Suprapubic skin (tissue), 4 donors: Measurements from ENCODE around the gene U2SURP. TPM values are rescaled to one million over a fixed set of nuclear protein-coding genes. Genes with fewer than 3 reads are reported as not detected.

Experiments used
- DNase-seq, 2 donors: peaks; one replicate each; pipeline ENCODE4 v3.0.0-alpha.2; 2019; ENCODE audit warnings: low spot score in 2 of 2
- H3K27ac ChIP-seq: fragments of 200-600 bp; sonication (generic); one replicate; pipeline ENCODE4 v1.5.1; 2019
- H3K27me3 ChIP-seq: fragments of 200-600 bp; sonication (generic); one replicate; pipeline ENCODE4 v1.5.1; 2019
- H3K36me3 ChIP-seq: fragments of 200-600 bp; sonication (generic); one replicate; pipeline ENCODE4 v1.5.1; 2019
- H3K4me1 ChIP-seq: fragments of 200-600 bp; sonication (generic); one replicate; pipeline ENCODE4 v1.5.1; 2019
- H3K4me3 ChIP-seq: fragments of 200-600 bp; sonication (generic); one replicate; pipeline ENCODE4 v1.5.1; 2019; ENCODE audit warnings: mild to moderate bottlenecking
- H3K9me3 ChIP-seq: fragments of 200-600 bp; sonication (generic); one replicate; pipeline ENCODE4 v1.5.1; 2019
- CTCF ChIP-seq, 2 donors: fragments of 200-600 bp in 1 of 2; fragments of 450-650 bp in 1 of 2; sonication (generic) in 1 of 2; IDR thresholded peaks; one replicate each; pipeline ENCODE4 v1.5.1; 2016 to 2019; ENCODE audit warnings: antibody characterized with exemption in 2 of 2, mild to moderate bottlenecking in 1 of 2, moderate library complexity in 1 of 2
- EP300 ChIP-seq: sonication (generic); formaldehyde crosslinking; IDR thresholded peaks from one replicate; pipeline ENCODE4 v1.6.1; 2017; ENCODE audit warnings: antibody characterized with exemption
- POLR2A ChIP-seq, 2 donors: fragments of 450-650 bp; IDR thresholded peaks; one replicate each; pipeline ENCODE4 v1.6.1; 2017; ENCODE audit warnings: antibody characterized with exemption in 2 of 2, mild to moderate bottlenecking in 2 of 2, moderate library complexity in 2 of 2
- POLR2AphosphoS5 ChIP-seq, 3 donors: sonication (generic); formaldehyde crosslinking; IDR thresholded peaks; one replicate each; pipeline ENCODE4 v1.6.1; 2017; ENCODE audit warnings: antibody characterized with exemption in 3 of 3
- WGBS: methylation state at CpG from one replicate; pipeline ENCODE4 v1.1.5; 2018; 5-methylcytosine and 5-hydroxymethylcytosine counted together
- total RNA-seq, 4 donors: library from RNA; depleted of rRNA; stranded (reverse); fragments of >200 nt; gene quantifications; one replicate each; pipeline ENCODE4 v1.1.0, GENCODE V29; 2016

Gene U2SURP
- total RNA-seq, 4 donors from 2014 or later, result 51.4 to 175 (median 62.1) TPM

DNA sequence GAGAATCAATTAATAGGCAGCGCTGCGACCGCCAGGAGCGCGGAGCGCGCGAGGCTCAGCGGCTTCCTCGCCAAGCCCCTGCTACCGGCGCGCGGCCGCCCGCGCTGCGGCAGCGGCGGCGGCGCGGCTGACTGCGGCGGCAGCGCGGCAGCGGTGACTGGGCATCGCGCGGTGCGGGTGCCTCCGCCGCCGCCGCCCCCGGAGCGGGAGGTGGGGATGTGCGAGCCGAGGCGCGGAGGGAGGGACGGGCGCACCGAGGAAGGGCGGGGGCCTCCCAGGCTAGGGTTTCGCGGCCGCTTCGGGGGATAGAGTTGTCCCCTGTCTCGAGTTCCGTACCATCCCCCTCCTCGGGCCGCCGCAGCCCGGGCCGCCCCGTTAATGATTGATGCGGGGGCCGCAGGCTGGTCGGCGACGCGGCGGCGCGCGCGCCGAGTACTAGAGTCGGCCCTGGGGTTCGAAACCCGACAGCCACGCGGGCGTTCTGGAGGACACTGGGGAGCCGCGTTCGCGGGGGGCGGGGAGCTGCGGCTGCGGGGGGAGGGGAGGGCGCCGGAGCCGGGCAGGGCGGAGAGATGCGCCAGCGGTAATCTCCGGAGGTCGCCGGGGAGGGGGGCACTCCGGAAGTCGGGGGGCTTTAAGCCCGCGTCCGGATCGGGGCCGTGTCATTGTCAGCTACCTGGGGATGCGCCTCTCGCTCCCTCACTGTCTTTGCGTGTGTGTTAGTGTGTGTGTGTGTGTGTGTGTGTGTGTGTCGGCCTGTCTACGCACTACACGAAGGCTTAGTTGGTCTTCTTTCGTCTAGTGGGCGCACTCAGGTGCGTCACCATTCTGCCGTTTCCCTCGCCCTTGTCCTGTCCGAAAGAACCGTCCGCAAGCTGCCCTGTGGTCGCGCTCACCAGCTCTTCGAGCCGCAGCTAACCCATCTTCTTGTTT lies 37.6 kb upstream of the U2SURP start, which contains the start of gene PAQR9:
Gene PAQR9, minus strand, starts transcription at position 159 of the 933 bp plus-strand sequence. CDS start 338 bp downstream, outside the sequence.
- peaks cover 55% of the 10 kb centered on the region for H3K27me3 ChIP-seq
- 3% methylated on average over 28 of the region's 117 CpGs for WGBS

GRCh38 chr3:142965581-142965980 lies 35.8 kb upstream of the U2SURP start:
- no peak for TF ChIP-seq POLR2A (IDR thresholded peaks at IDR 0.05)
- Histone ChIP-seq H3K27ac (no peak overlapping the region), H3K4me3 (no peak overlapping the region), H3K4me1 (peaks cover 14% of the 10 kb centered on the region), H3K9me3 (no peaks in the 10 kb centered on the region), H3K36me3 (no peaks in the 10 kb centered on the region), H3K27me3 (peaks cover 50% of the 10 kb centered on the region)
- 84% methylated on average over 3 of the region's 3 CpGs for WGBS
- no peak for DNase-seq

More for the DNA sequence above, 37.6 kb upstream of the U2SURP start, which contains the start of gene PAQR9:
- DNase-seq, result no peak
- peaks cover 17% of the 10 kb centered on the region for H3K4me1 ChIP-seq
- H3K9me3 ChIP-seq, result no peaks in the 10 kb centered on the region
- TF ChIP-seq CTCF (IDR thresholded peaks at IDR 0.05) (no peak), POLR2A (IDR thresholded peaks at IDR 0.05) (no peak), EP300 (no peak), POLR2AphosphoS5 (IDR thresholded peaks at IDR 0.05) (no peak)
- H3K4me3 ChIP-seq, result peak within 1 kb of the TSS; percentile 66
- H3K27ac ChIP-seq, result no peak within 1 kb of the TSS
- no peaks in the 10 kb centered on the region for H3K36me3 ChIP-seq

DNA sequence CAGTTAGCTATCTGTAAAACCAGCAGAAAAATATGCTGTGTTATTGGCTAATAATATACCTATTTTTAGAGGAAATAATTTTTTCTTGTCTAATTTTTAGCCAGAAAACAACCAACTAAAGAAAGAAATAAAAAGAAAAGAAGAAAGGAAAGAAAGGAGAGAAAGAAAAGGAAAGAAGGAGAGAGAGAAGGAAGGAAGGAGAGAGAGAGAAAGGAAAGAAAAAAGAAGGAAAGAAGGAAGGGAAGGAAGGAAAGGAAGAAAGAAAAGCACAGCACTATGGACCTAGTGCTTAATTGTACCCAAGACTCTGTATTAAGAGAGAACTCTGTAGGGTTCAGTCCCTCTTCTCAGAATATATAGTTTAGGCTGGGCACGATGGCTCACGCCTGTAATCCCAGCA lies 34.6 kb upstream of the U2SURP start:
- no peaks in the 10 kb centered on the region for H3K36me3 ChIP-seq
- H3K27me3 ChIP-seq, result peaks cover 41% of the 10 kb centered on the region
- no peaks in the 10 kb centered on the region for H3K9me3 ChIP-seq
- no peak for DNase-seq
- no peak overlapping the region for H3K27ac ChIP-seq
- TF ChIP-seq CTCF (IDR thresholded peaks at IDR 0.05) (no peak), EP300 (no peak), POLR2A (IDR thresholded peaks at IDR 0.05) (no peak), POLR2AphosphoS5 (IDR thresholded peaks at IDR 0.05) (no peak)
- no peak overlapping the region for H3K4me3 ChIP-seq
- H3K4me1 ChIP-seq, result peaks cover 14% of the 10 kb centered on the region
- 93% methylated on average over 2 of the region's 2 CpGs for WGBS

DNA sequence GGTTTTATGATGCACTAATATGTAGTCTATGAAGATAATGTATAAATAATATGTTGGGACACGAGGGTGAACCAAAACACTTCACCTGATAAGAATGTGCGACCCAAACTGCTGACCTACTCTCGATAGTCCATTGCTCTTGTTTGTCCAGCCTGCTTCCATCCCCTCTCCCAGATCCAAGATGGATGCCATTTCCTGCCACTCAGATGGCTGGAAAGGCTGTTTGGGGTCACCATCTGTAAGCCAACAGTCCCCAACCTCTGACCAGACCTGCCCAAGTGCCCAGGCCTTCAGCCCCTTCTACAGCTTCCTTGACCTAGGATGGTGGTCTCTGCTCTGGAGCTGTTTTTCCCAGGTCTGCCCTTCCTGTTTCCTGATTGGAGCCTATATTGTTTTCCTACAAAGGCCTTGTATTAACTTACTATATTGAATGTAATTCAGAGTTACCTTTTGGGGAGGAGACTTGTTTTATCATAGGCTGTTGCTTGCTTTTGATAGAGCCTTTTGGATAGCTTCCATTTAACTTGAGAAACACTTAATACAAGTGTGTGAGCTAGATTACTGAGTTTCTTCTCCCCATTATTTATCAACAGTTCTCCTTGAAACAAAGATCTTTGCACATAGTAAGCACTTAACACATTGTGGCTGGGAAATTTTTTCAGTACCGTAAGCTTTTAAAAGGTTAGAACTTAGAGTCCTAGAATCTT lies 32.9 kb upstream of the U2SURP start:
- no peaks in the 10 kb centered on the region for H3K9me3 ChIP-seq
- no peaks in the 10 kb centered on the region for H3K36me3 ChIP-seq
- H3K27ac ChIP-seq, result no peak overlapping the region
- H3K4me3 ChIP-seq, result no peak overlapping the region
- no peak for DNase-seq
- TF ChIP-seq POLR2A (IDR thresholded peaks at IDR 0.05), result no peak
- TF ChIP-seq EP300, result no peak
- no peak for TF ChIP-seq POLR2AphosphoS5 (IDR thresholded peaks at IDR 0.05)
- TF ChIP-seq CTCF (IDR thresholded peaks at IDR 0.05), result no peak
- peaks cover 24% of the 10 kb centered on the region for H3K27me3 ChIP-seq
- H3K4me1 ChIP-seq, result peaks cover 9% of the 10 kb centered on the region
- WGBS, result 83% methylated on average over 4 of the region's 4 CpGs

- H3K9me3 ChIP-seq, result no peaks in the 10 kb centered on the region
- no peak overlapping the region for H3K4me3 ChIP-seq
- H3K36me3 ChIP-seq, result no peaks in the 10 kb centered on the region
- DNase-seq, result no peak
- WGBS, result 88% methylated on average over 3 of the region's 3 CpGs
- peaks cover under 1% of the 10 kb centered on the region for H3K4me1 ChIP-seq
- TF ChIP-seq CTCF (IDR thresholded peaks at IDR 0.05), result no peak
- no peak for TF ChIP-seq POLR2A (IDR thresholded peaks at IDR 0.05)
- TF ChIP-seq POLR2AphosphoS5 (IDR thresholded peaks at IDR 0.05), result no peak
- TF ChIP-seq EP300, result no peak
- H3K27me3 ChIP-seq, result no peaks in the 10 kb centered on the region
- no peak overlapping the region for H3K27ac ChIP-seq
These were observed 29.9 kb upstream of the U2SURP start for GRCh38 chr3:142971431-142971830.
